ENCODE measurements around the gene FLYWCH2. TPM values are rescaled to one million over a fixed set of nuclear protein-coding genes. Genes with fewer than 3 reads are reported as not detected.
A peak's percentile ranks its signal among the peaks of the same experiment; 100 is the strongest.

The FLYWCH2 gene, protein sequence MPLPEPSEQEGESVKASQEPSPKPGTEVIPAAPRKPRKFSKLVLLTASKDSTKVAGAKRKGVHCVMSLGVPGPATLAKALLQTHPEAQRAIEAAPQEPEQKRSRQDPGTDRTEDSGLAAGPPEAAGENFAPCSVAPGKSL
- total RNA-seq: 21.2 and 22.2 TPM in 2 replicates

DNA sequence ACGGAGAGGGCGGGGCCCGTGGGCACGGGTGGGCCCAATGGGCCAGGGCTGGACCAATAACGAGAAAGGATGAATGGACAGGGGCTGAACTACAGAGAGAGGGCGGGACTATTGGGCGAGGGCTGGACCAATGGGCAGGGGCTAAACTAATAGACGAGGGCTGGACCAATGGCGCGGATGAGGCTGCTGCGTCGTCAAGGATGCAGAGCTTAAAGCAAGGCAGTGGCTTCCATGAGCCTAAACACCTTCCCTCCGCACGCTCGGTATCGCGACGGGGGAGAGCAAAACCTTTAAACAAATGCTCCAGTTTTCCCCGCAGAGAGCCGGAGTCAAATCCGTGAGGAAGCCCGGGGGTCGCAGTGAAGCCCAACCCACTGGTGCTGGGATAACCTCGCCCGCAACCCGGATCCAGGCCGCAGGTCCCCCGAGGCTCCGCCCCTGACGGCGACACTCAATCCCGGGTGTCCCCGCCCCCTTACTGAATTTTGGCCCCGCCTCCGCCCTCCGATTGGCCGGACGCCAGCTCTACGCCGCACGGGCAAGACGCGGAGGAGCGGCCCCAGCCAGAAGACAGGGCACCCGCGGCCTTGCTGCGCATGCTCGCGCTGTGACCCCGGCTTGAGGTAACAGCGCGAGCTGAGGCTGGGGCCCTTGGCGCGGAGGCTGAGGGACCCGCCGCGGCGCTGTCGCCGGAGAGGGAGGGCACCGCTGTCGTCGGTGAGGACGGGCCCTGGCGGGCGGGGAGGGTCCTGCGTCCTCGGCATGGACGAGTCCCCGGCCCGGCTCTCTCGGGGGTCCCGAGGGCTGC, at the start of gene FLYWCH2:
FLYWCH2 (plus strand) TSS at position 566 of the 808 bp plus-strand sequence. CDS start 13,235 bp downstream, outside the sequence.
- H3K27ac Mint-ChIP-seq: peak within 1 kb of the TSS; percentile 95
- intact Hi-C loops (cut with micrococcal nuclease): loop anchor here (1.0 to 5.0 kb wide), 2 partner anchors 22 to 79 kb away; partner anchors contain the start of gene KREMEN2
- peak; percentile 100 for DNase-seq
- no peaks in the 10 kb centered on the region for H3K36me3 Mint-ChIP-seq (ENCODE audit: low read depth)
- peaks cover 11% of the 10 kb centered on the region for H3K4me1 Mint-ChIP-seq
- peak within 1 kb of the TSS; percentile 94 for H3K4me3 Mint-ChIP-seq
- H3K27me3 Mint-ChIP-seq: no peaks in the 10 kb centered on the region
- H3K9me3 Mint-ChIP-seq: no peaks in the 10 kb centered on the region

DNA sequence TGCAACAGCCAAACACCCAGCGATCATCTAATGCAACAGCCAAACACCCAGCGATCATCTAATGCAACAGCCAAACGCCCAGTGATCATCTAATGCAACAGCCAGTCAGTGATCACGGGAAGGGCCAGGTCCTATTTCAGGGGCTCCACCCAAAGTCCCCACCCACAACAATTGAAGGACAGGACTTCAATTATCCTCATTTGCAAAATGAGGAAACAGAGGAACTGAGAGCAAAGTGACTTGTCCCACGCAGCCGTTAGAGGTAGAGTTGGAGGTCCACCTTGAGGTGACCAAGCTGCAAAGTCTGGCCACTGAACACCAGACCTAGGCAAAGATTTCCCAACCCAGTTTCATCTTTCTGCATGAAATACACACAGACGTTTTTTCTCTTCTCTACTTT, 49.2 kb upstream of the FLYWCH2 start:
- Mint-ChIP-seq H3K27ac (no peak overlapping the region), H3K4me3 (no peak overlapping the region), H3K9me3 (no peaks in the 10 kb centered on the region), H3K4me1 (peaks cover 5% of the 10 kb centered on the region), H3K27me3 (peaks cover 4% of the 10 kb centered on the region), H3K36me3 (ENCODE audit: low read depth) (no peaks in the 10 kb centered on the region)
- intact Hi-C loops (cut with micrococcal nuclease): no loop called here
- no peak for DNase-seq

DNA sequence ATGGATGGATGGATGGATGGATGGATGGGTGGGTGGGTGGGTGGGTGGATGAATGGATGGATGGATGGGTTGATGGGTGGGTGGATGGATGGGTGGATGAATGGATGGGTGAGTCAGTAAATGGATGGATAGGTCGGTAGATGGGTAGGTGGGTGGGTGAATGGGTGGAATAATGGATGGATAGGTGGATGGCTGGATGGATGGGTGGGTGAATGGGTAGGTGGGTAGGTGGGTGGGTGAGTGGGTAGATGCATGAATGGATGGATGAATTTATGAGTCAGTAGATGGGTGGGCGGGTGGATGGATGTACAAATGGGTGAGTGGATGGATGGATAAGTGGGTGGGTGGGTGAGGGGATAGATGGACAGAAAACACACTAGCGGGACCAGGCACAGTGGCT, 48.0 kb upstream of the FLYWCH2 start:
- no peaks in the 10 kb centered on the region for H3K9me3 Mint-ChIP-seq
- no peak overlapping the region for H3K4me3 Mint-ChIP-seq
- DNase-seq: no peak
- H3K27ac Mint-ChIP-seq: no peak overlapping the region
- H3K4me1 Mint-ChIP-seq: peaks cover 6% of the 10 kb centered on the region
- peaks cover 4% of the 10 kb centered on the region for H3K27me3 Mint-ChIP-seq
- intact Hi-C loops (cut with micrococcal nuclease): no loop called here
- H3K36me3 Mint-ChIP-seq (ENCODE audit: low read depth): no peaks in the 10 kb centered on the region

DNA sequence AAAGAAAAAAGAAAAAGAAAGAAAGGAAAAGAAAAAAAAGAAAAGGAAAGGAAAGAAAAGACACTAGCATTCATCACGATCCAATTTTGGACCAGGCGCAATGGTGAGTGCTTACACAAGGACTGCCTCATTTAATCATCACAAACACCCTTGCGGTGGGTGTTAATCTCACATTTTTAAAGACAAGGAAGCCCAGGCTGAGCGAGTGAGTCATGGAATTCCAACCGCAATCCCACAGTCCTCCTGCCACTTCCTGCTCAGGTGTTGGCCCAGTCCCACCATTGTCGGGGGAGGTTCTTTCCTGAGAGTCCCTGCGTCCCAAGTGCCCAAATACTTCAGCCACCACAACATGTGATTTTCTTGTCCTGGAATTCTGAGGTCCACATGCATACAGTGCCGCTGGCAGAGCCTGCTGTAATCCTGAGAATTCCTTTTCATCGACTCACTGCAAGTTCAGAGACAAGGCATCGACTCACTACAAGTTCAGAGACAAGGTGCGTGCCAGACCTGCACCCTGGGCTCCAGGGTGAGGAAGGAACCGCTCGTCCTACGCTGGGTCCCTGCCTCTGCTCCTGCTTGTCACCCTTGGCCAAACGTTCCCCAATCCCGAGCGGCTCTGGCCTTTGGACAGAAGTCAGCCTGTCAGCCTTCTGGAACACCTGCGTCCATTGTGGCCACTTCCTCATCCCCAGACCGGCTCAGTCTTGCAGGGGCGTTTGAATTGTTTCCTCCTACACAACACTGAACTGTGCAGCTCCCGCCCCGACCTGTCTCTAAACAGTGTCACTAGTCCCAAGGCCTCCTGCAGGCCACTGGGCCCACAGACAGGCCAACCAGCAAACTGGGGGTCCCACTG, 47.1 kb upstream of the FLYWCH2 start:
- DNase-seq: no peak
- intact Hi-C loops (cut with micrococcal nuclease): no loop called here
- H3K4me1 Mint-ChIP-seq: peaks cover 6% of the 10 kb centered on the region

DNA sequence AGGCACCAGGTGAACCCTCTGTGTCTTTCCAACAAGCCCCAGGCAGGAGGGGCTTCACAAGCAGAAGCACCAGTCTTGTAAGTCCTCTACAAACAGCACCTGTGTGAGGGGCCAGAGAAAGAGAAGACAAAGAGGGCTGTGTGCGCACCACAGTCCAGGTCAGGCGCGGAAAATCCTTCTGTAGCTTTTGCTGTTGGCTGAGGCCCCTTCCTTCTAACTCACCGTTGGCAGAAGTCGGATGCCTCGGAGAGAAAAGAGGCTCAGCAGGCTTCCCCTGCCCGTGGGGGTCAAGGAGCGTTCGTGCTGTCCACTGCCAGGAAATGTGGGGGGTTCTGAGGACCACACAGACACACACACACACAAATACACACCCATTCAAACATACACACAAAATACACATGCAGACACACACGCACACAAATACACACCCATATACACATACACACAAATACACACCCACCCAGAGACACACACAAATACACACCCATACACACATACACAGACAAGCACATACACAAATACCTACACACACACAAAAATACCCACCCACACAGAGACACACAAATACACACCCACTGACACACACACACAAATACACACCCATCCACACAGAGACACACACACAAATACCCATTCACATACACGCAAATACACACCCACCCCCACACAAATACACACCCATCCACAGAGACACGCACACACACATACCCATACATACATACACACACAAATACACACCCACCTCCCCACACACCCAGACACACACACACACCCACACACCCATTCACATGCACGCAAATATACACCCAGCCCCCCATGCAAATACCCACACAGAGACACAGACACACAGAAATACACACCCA, 46.1 kb upstream of the FLYWCH2 start:
- no peak overlapping the region for H3K27ac Mint-ChIP-seq
- intact Hi-C loops (cut with micrococcal nuclease): no loop called here
- H3K4me1 Mint-ChIP-seq: peaks cover 9% of the 10 kb centered on the region
- DNase-seq: no peak
- H3K36me3 Mint-ChIP-seq (ENCODE audit: low read depth): no peaks in the 10 kb centered on the region
- no peak overlapping the region for H3K4me3 Mint-ChIP-seq
- peaks cover 4% of the 10 kb centered on the region for H3K27me3 Mint-ChIP-seq
- no peaks in the 10 kb centered on the region for H3K9me3 Mint-ChIP-seq

More for the DNA sequence above, 47.1 kb upstream of the FLYWCH2 start:
- Mint-ChIP-seq H3K9me3 (no peaks in the 10 kb centered on the region), H3K36me3 (ENCODE audit: low read depth) (no peaks in the 10 kb centered on the region), H3K27ac (no peak overlapping the region), H3K4me3 (no peak overlapping the region), H3K27me3 (peaks cover 4% of the 10 kb centered on the region)

DNA sequence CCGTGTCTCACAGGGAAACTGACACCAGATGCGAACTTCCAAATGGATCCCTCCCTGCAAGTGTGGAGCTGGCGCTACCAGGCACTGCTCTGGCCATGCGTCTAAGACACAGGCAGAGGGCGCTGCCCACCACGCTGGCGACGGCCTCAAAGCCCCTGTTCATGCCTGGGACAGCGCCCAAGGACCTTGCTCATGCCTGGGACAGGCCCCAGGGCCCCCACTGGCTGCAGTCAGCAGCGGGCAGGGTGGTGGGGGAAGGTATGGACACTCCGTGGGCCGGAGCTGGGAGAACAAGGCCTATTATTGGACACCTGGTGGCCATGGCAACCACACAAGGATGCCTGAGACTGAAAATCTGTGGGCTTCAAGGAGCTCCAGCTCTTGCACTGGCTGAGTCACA, 44.1 kb upstream of the FLYWCH2 start:
- Mint-ChIP-seq H3K27me3 (peaks cover 2% of the 10 kb centered on the region), H3K27ac (peak overlapping the region; percentile 58), H3K9me3 (peaks cover 3% of the 10 kb centered on the region), H3K36me3 (ENCODE audit: low read depth) (no peaks in the 10 kb centered on the region), H3K4me3 (no peak overlapping the region), H3K4me1 (peaks cover 17% of the 10 kb centered on the region)
- intact Hi-C loops (cut with micrococcal nuclease): loop anchor here (1.0 kb wide), 1 partner anchor 29 kb away; no protein-coding TSS in a partner anchor
- peak; percentile 84 for DNase-seq

DNA sequence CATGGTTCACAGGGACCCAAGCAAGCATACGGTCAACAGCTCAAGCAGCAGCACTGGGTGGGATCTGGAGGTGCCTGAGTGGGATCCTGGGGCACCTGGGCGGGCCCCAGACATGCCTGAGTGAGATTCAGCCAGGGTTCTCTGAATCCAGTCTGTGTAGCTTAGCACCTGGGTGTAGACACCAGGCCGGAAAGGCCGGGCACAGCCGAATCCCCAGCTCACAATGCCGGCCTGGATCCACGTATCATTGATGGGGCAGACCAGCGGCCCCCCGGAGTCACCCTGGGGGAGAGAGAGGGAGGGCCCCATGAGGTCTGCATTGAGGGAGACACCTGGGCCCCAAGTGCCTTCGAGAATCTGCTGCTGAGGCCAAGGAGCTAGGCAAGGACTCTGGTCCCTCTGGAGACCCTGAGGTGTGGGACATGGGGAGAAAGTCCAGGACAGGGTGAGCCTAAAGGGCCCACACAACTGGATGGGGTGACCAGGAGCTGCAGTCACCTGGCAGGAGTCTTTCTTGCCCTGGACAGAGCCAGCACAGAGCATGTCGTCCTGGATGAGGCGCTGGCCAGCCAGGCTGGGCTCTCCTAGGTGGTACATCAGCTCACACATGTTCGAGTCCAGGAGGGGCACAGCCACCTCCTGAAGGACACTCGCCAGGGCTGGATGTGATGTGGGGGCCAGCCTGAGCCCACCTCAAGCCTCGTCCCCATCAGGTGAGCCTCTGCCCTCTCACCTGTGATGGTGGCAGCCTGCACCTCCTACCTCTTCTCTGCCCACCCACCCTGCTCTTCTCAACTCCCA, 43.2 kb upstream of the FLYWCH2 start:
- H3K36me3 Mint-ChIP-seq (ENCODE audit: low read depth): no peaks in the 10 kb centered on the region
- H3K4me3 Mint-ChIP-seq: no peak overlapping the region
- no peak overlapping the region for H3K27ac Mint-ChIP-seq
- DNase-seq: no peak
- peaks cover 2% of the 10 kb centered on the region for H3K27me3 Mint-ChIP-seq
- peaks cover 3% of the 10 kb centered on the region for H3K9me3 Mint-ChIP-seq
- intact Hi-C loops (cut with micrococcal nuclease): loop anchor here (1.0 kb wide), 1 partner anchor 28 kb away; no protein-coding TSS in a partner anchor
- peaks cover 17% of the 10 kb centered on the region for H3K4me1 Mint-ChIP-seq

DNA sequence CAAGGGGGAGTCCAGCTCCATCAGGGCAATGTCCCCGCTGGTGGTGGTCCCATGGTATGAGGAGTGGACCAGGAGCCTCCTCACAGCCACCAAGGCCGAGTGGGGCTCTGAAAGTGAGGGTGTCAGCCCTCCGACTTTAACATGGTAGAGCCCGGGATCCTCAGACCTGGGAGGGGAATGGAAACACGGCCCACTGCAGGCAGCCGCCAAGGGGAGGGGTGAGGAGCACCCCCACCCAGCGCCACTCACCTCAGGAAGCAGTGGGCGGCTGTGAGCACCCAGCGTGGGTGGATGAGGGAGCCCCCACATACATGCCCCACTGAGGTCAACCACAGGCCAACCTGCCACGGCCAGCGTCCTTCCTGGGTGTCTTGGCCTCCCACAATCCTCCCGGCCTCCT, 42.1 kb upstream of the FLYWCH2 start:
- Mint-ChIP-seq H3K27ac (no peak overlapping the region), H3K36me3 (ENCODE audit: low read depth) (no peaks in the 10 kb centered on the region), H3K4me3 (no peak overlapping the region), H3K4me1 (peaks cover 17% of the 10 kb centered on the region), H3K27me3 (peaks cover 2% of the 10 kb centered on the region), H3K9me3 (peaks cover 3% of the 10 kb centered on the region)
- intact Hi-C loops (cut with micrococcal nuclease): no loop called here
- no peak for DNase-seq

DNA sequence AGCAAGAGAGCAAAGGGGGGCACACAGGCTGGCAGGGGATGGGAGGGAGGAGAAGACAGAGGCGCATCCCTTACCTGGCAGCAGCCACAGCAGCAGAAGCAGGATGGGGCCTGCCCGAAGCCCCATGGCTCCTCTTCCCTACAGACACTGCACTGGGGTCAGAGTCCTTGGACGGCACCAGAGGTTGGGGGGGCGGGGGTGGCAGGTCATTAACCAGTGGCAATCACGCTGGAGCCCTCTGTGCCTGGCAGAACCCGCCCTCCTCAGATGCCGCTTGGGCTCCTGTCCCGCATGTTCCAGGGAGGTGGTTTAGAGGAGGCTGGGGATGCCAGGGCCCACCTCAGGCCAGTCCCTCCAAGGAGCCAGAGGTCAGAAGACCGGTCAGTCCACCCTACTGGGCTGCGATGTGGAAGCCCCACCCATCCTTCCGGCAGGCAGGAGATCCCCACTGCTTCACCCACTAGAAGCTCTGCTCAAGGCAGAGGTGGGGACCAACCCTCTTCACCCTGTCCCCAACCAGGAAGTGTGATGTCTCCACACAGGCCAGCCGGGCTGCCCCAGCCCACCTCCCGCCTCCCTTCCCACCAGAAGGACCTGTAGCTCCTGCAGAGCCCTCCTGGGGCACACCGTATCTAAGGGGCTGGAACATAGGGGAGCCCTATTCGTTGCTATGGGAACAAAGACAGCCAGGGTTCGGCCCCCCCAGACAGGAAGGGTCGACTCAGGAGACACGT, 41.2 kb upstream of the FLYWCH2 start:
- H3K36me3 Mint-ChIP-seq (ENCODE audit: low read depth): no peaks in the 10 kb centered on the region
- no peak for DNase-seq
- peak overlapping the region; percentile 72 for H3K4me3 Mint-ChIP-seq
- H3K9me3 Mint-ChIP-seq: peaks cover 3% of the 10 kb centered on the region
- peaks cover 20% of the 10 kb centered on the region for H3K4me1 Mint-ChIP-seq
- peaks cover 2% of the 10 kb centered on the region for H3K27me3 Mint-ChIP-seq
- peak overlapping the region; percentile 85 for H3K27ac Mint-ChIP-seq
- intact Hi-C loops (cut with micrococcal nuclease): no loop called here

DNA sequence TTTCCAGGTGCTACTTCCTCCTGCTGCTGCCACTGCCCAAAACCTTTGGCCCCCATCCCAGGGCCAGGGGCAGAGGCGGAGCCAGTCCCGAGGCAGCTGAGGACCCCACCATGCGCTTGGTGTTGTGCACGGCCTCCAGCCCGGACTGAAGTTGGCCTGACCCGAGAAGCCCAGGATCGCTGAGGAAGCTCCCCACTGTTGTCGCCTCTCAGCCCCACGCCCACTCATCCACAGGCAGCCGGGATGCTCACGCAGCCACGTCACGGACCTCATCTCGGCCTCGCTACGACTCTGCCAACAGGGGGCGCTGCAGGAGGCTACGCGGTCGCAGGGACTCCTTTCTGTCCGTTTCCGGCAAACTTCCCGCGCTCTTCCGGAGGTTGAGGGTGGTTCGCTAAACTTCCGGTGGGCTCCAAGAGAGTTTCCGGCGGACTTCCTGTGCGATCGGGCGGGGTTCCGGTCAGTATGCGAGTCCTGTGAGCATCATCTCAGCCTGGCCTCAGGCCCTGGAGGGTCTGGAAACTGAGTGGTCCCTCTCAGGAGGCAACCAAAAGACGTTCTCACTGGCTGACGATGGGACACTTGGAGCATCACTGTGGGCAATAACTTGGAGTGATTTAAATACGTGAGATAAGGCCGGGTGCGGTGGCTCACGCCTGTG, 40.5 kb upstream of the FLYWCH2 start:
- Mint-ChIP-seq H3K4me3 (peak overlapping the region; percentile 72), H3K9me3 (peaks cover 3% of the 10 kb centered on the region), H3K27ac (peak overlapping the region; percentile 85), H3K4me1 (peaks cover 24% of the 10 kb centered on the region), H3K36me3 (ENCODE audit: low read depth) (no peaks in the 10 kb centered on the region), H3K27me3 (no peaks in the 10 kb centered on the region)
- intact Hi-C loops (cut with micrococcal nuclease): no loop called here
- DNase-seq: peak; percentile 89

DNA sequence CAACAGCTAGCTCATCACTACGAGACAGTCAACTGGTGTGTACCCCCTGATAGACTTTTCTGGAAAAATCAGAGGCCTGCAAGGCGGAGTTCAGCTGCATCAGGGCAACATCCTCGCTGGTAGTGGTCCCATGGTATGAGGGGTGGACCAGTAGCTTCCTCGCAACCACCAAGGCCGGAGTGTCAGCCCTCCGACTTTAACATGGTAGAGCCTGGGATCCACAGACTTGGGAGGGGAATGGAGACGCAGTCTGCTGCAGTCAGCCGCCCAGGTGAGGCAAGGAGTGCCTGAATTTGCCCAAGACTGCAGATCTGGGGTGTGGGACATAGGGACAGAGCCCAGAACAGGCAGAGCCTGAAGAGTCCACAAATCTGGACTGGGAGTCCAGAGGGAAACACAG, 39.5 kb upstream of the FLYWCH2 start:
- peak overlapping the region; percentile 77 for H3K27ac Mint-ChIP-seq
- no peaks in the 10 kb centered on the region for H3K36me3 Mint-ChIP-seq (ENCODE audit: low read depth)
- H3K4me3 Mint-ChIP-seq: no peak overlapping the region
- no peaks in the 10 kb centered on the region for H3K27me3 Mint-ChIP-seq
- H3K4me1 Mint-ChIP-seq: peaks cover 21% of the 10 kb centered on the region
- intact Hi-C loops (cut with micrococcal nuclease): no loop called here
- H3K9me3 Mint-ChIP-seq: peaks cover 3% of the 10 kb centered on the region
- DNase-seq: no peak

DNA sequence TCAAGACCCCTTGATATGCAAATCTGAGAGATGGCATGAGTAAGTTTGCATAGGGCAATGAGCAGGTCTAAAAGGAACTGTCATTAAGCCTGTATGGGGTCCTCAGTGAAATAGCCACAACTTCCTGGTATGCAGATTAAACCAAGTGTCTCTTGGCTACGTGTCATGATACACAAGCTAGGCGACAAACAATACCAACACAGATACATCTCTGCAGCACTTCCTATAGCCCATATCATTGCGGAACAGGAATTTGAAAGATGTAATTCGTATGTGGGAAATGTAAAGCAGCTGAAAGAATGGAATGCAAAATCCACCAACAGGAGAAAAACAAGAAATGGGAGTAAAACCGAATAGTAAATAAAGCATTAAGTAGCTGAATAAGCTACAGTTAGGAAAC, 37.9 kb upstream of the FLYWCH2 start:
- intact Hi-C loops (cut with micrococcal nuclease): no loop called here
- H3K27ac Mint-ChIP-seq: no peak overlapping the region
- H3K4me3 Mint-ChIP-seq: no peak overlapping the region
- H3K27me3 Mint-ChIP-seq: peaks cover 6% of the 10 kb centered on the region
- peaks cover 18% of the 10 kb centered on the region for H3K4me1 Mint-ChIP-seq
- DNase-seq: no peak
- no peaks in the 10 kb centered on the region for H3K36me3 Mint-ChIP-seq (ENCODE audit: low read depth)
- H3K9me3 Mint-ChIP-seq: peaks cover 3% of the 10 kb centered on the region

All from activated CD4-positive, alpha-beta T cell treated with anti-CD3 and anti-CD28 coated beads, Interleukin-2, amount 10 ng/mL, durations not matched to agents 24 days and 14 days (primary cell).